ENCODE measurements around the gene MMP14.
A peak's percentile ranks its signal among the peaks of the same experiment; 100 is the strongest.

The MMP14 gene

GRCh38 chr14:22877000-22877501 lies 40.7 kb downstream of the MMP14 start:
- Histone ChIP-seq H3K27me3 (ENCODE audit: insufficient read depth, insufficient read length) (no peaks in the 10 kb centered on the region), H3K36me3 (ENCODE audit: insufficient read depth, insufficient read length, low read length) (peaks cover 30% of the 10 kb centered on the region), H3K4me1 (ENCODE audit: insufficient read depth, insufficient read length) (peaks cover under 1% of the 10 kb centered on the region), H3K4me3 (ENCODE audit: insufficient read length, low read depth) (no peak overlapping the region), H3K9me3 (ENCODE audit: insufficient read depth, low read length) (no peaks in the 10 kb centered on the region), H3K9ac (ENCODE audit: insufficient read length, low read depth) (no peak overlapping the region)
- DNase-seq (ENCODE audit: low read depth, low spot score), result no peak
- TF ChIP-seq YY1 (IDR thresholded peaks at IDR 0.05; ENCODE audit: insufficient read depth, insufficient read length) (no peak), ZNF274 (IDR thresholded peaks at IDR 0.05; ENCODE audit: low read depth, low read length) (no peak), SUZ12 (IDR thresholded peaks at IDR 0.05; ENCODE audit: extremely low read depth, insufficient read depth, insufficient read length) (no peak)

DNA sequence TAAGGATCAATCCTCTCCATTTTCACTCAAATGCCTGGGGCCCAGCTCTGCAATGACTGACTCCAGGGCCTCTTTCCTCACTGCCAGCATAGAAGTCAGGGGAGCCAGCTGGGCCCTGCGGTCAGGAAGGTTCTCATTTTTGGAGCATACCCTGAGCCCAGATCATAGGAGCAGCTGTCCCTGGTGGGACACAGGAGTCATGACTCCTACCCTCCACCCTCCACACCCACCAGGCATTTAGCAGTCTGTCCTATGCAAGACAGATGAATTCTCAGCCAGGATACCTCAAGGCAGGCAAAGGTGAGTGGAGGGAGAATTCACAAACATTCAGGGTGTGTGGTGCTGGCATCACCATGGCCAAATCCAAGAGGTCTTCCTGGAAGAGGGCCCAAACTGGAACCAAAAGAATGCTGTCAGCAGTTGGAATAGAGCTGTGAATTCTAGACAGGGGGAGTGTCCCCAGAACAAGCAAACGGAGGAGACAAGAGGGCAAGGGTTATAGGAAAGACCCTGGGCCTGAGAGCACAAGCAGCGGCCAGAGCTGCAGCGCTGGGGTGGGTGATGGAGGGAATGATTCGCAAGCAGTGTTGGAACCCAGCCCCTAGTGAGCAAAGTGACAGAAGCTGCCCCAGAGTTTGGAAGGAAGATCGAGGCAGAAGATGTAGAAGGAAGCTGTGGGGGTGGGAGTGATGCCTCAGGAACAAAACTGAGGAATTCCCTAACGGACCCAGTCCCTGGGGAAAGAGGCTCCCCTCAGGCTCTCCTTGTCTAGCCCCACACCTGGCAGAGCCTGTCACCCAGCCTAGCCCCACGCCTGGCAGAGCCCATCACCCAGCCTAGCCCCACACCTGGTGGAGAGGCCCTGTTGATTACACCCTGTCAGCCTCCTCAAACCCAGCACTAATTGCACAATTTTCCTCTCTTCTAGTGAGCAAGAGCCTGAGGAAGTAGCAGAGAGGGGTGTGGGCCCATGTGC lies 42.2 kb downstream of the MMP14 start:
- no peak overlapping the region for H3K9ac ChIP-seq (ENCODE audit: insufficient read length, low read depth)

GRCh38 chr14:22882064-22882463 lies 45.7 kb downstream of the MMP14 start:
- Histone ChIP-seq H3K36me3 (ENCODE audit: insufficient read depth, insufficient read length, low read length) (peaks cover 7% of the 10 kb centered on the region), H3K4me3 (ENCODE audit: insufficient read length, low read depth) (no peak overlapping the region), H3K9ac (ENCODE audit: insufficient read length, low read depth) (peak overlapping the region; percentile 56), H3K4me1 (ENCODE audit: insufficient read depth, insufficient read length) (peaks cover 28% of the 10 kb centered on the region), H3K27me3 (ENCODE audit: insufficient read depth, insufficient read length) (peaks cover 22% of the 10 kb centered on the region), H3K9me3 (ENCODE audit: insufficient read depth, low read length) (no peaks in the 10 kb centered on the region)
- TF ChIP-seq ZNF274 (IDR thresholded peaks at IDR 0.05; ENCODE audit: low read depth, low read length), result no peak
- no peak for TF ChIP-seq SUZ12 (IDR thresholded peaks at IDR 0.05; ENCODE audit: extremely low read depth, insufficient read depth, insufficient read length)
- TF ChIP-seq YY1 (IDR thresholded peaks at IDR 0.05; ENCODE audit: insufficient read depth, insufficient read length), result no peak
- no peak for DNase-seq (ENCODE audit: low read depth, low spot score)

More for the DNA sequence above, 42.2 kb downstream of the MMP14 start:
- H3K4me1 ChIP-seq (ENCODE audit: insufficient read depth, insufficient read length), result peaks cover 11% of the 10 kb centered on the region
- H3K27me3 ChIP-seq (ENCODE audit: insufficient read depth, insufficient read length), result no peaks in the 10 kb centered on the region
- TF ChIP-seq ZNF274 (IDR thresholded peaks at IDR 0.05; ENCODE audit: low read depth, low read length) (no peak), SUZ12 (IDR thresholded peaks at IDR 0.05; ENCODE audit: extremely low read depth, insufficient read depth, insufficient read length) (no peak), YY1 (IDR thresholded peaks at IDR 0.05; ENCODE audit: insufficient read depth, insufficient read length) (no peak)
- peaks cover 30% of the 10 kb centered on the region for H3K36me3 ChIP-seq (ENCODE audit: insufficient read depth, insufficient read length, low read length)
- no peak for DNase-seq (ENCODE audit: low read depth, low spot score)
- H3K9me3 ChIP-seq (ENCODE audit: insufficient read depth, low read length), result no peaks in the 10 kb centered on the region
- H3K4me3 ChIP-seq (ENCODE audit: insufficient read length, low read depth), result no peak overlapping the region

- Histone ChIP-seq H3K4me1 (ENCODE audit: insufficient read depth, insufficient read length) (peaks cover 28% of the 10 kb centered on the region), H3K36me3 (ENCODE audit: insufficient read depth, insufficient read length, low read length) (peaks cover 2% of the 10 kb centered on the region), H3K27me3 (ENCODE audit: insufficient read depth, insufficient read length) (peaks cover 22% of the 10 kb centered on the region), H3K9me3 (ENCODE audit: insufficient read depth, low read length) (no peaks in the 10 kb centered on the region), H3K4me3 (ENCODE audit: insufficient read length, low read depth) (no peak overlapping the region), H3K9ac (ENCODE audit: insufficient read length, low read depth) (peak overlapping the region; percentile 56)
- DNase-seq (ENCODE audit: low read depth, low spot score), result peak; percentile 22
- TF ChIP-seq ZNF274 (IDR thresholded peaks at IDR 0.05; ENCODE audit: low read depth, low read length) (no peak), YY1 (IDR thresholded peaks at IDR 0.05; ENCODE audit: insufficient read depth, insufficient read length) (no peak), SUZ12 (IDR thresholded peaks at IDR 0.05; ENCODE audit: extremely low read depth, insufficient read depth, insufficient read length) (no peak)
Observed at GRCh38 chr14:22882529-22883172, 46.3 kb downstream of the MMP14 start.

DNA sequence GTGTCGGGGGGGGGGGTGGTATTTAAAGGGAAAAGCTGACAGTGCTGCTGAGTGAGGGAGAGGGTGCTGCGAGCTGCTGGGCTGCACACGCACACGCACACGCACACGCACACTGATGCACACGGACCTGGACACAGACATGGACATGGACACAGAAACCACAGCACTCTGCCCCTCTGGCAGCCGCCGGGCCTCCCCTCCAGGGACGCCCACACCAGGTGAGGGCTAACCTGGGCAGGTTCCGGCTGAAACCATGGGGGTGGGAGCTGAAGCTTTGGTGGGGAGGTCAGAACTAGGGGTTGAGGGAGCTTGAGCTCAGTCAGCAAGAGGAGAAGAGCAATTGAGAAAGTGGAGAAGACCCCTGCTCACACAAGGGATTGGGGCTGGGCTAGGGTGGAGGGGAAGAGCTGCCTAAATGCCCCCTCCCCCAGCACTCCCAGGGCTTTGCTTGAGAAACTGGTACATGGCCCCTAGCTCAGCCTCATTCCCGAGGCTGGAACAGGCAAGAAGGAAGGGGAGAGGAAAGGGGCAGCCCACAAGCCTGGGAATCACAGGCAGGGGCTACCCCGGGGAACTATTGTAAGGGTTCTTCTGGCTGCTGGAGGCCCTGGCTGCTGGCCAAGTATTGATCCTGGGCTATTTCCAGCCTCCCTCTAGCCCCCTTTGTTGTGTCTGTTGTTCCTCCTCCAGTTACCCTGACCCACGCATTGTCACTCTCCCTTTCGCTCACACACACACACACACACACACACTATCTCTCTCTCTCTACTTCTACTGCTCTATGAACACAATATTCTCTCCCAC lies 47.0 kb downstream of the MMP14 start, which contains the start of gene REM2:
Gene REM2 (plus strand): TSS at position 50 of the 804 bp plus-strand sequence. CDS start 66 bp downstream, at position 116.
- DNase-seq (ENCODE audit: low read depth, low spot score), result no peak
- peaks cover 2% of the 10 kb centered on the region for H3K36me3 ChIP-seq (ENCODE audit: insufficient read depth, insufficient read length, low read length)
- H3K4me1 ChIP-seq (ENCODE audit: insufficient read depth, insufficient read length), result peaks cover 34% of the 10 kb centered on the region
- H3K9ac ChIP-seq (ENCODE audit: insufficient read length, low read depth), result peak within 1 kb of the TSS; percentile 59
- H3K4me3 ChIP-seq (ENCODE audit: insufficient read length, low read depth), result no peak within 1 kb of the TSS
- peaks cover 22% of the 10 kb centered on the region for H3K27me3 ChIP-seq (ENCODE audit: insufficient read depth, insufficient read length)
- TF ChIP-seq YY1 (IDR thresholded peaks at IDR 0.05; ENCODE audit: insufficient read depth, insufficient read length) (no peak), ZNF274 (IDR thresholded peaks at IDR 0.05; ENCODE audit: low read depth, low read length) (no peak), SUZ12 (IDR thresholded peaks at IDR 0.05; ENCODE audit: extremely low read depth, insufficient read depth, insufficient read length) (no peak)
- H3K9me3 ChIP-seq (ENCODE audit: insufficient read depth, low read length), result no peaks in the 10 kb centered on the region

- no peak overlapping the region for H3K4me3 ChIP-seq (ENCODE audit: insufficient read length, low read depth)
- no peaks in the 10 kb centered on the region for H3K9me3 ChIP-seq (ENCODE audit: insufficient read depth, low read length)
- peaks cover 22% of the 10 kb centered on the region for H3K27me3 ChIP-seq (ENCODE audit: insufficient read depth, insufficient read length)
- TF ChIP-seq SUZ12 (IDR thresholded peaks at IDR 0.05; ENCODE audit: extremely low read depth, insufficient read depth, insufficient read length) (no peak), YY1 (IDR thresholded peaks at IDR 0.05; ENCODE audit: insufficient read depth, insufficient read length) (no peak), ZNF274 (IDR thresholded peaks at IDR 0.05; ENCODE audit: low read depth, low read length) (no peak)
- no peaks in the 10 kb centered on the region for H3K36me3 ChIP-seq (ENCODE audit: insufficient read depth, insufficient read length, low read length)
- peak overlapping the region; percentile 59 for H3K9ac ChIP-seq (ENCODE audit: insufficient read length, low read depth)
- H3K4me1 ChIP-seq (ENCODE audit: insufficient read depth, insufficient read length), result peaks cover 34% of the 10 kb centered on the region
- DNase-seq (ENCODE audit: low read depth, low spot score), result no peak
Observed at GRCh38 chr14:22884076-22884737, 47.8 kb downstream of the MMP14 start.
